Endothelial cell (in vitro differentiated cells): ENCODE measurements around the gene SH3RF1. TPM values are rescaled to one million over a fixed set of nuclear protein-coding genes. Genes with fewer than 3 reads are reported as not detected.

Experiments used
- DNase-seq: peaks from one replicate; pipeline ENCODE4 v3.0.0; 2021; ENCODE audit warnings: low spot score
- H3K27ac Mint-ChIP-seq: one replicate; pipeline ENCODE4 v1.8.0; 2021; ENCODE audit warnings: mixed read lengths, inconsistent platforms; ENCODE audit not compliant: unreplicated experiment
- H3K27me3 Mint-ChIP-seq: one replicate; pipeline ENCODE4 v1.8.0; 2021; ENCODE audit warnings: mild to moderate bottlenecking, moderate library complexity, mixed read lengths, inconsistent platforms; ENCODE audit not compliant: unreplicated experiment
- H3K36me3 Mint-ChIP-seq: one replicate; pipeline ENCODE4 v1.8.0; 2021; ENCODE audit warnings: mild to moderate bottlenecking, low read depth, mixed read lengths, inconsistent platforms; ENCODE audit not compliant: unreplicated experiment
- H3K4me1 Mint-ChIP-seq: one replicate; pipeline ENCODE4 v1.8.0; 2021; ENCODE audit warnings: mild to moderate bottlenecking, mixed read lengths, inconsistent platforms; ENCODE audit not compliant: unreplicated experiment
- H3K4me3 Mint-ChIP-seq: one replicate; pipeline ENCODE4 v1.8.0; 2021; ENCODE audit warnings: mild to moderate bottlenecking, mixed read lengths, inconsistent platforms; ENCODE audit not compliant: unreplicated experiment
- H3K9me3 Mint-ChIP-seq: one replicate; pipeline ENCODE4 v1.8.0; 2021; ENCODE audit warnings: mixed read lengths, inconsistent platforms; ENCODE audit not compliant: unreplicated experiment
- CTCF ChIP-seq: fragments of 200-600 bp; sonication (generic); IDR thresholded peaks from one replicate; pipeline ENCODE4 v1.5.0; 2021; ENCODE audit warnings: antibody characterized with exemption; ENCODE audit not compliant: unreplicated experiment
- total RNA-seq: library from RNA; stranded (reverse); fragmentation: NEBNext Ultra II Directional; extraction: Animal tissue kit (Norgen Biotek cat#: 25700); gene quantifications from one replicate; pipeline ENCODE4 v1.2.1, GENCODE V29; 2021; ENCODE audit not compliant: unreplicated experiment

SH3RF1 gene
- total RNA-seq, 1 donor from 2014 or later, result 23.5 TPM

- TF ChIP-seq CTCF, result no peak
- H3K9me3 Mint-ChIP-seq, result no peaks in the 10 kb centered on the region
These were observed 215.9 kb downstream of the SH3RF1 start for GRCh38 chr4:169054879-169055278.

GRCh38 chr4:169052594-169052945 lies 218.2 kb downstream of the SH3RF1 start:
- H3K4me3 Mint-ChIP-seq, result no peak overlapping the region
- H3K4me1 Mint-ChIP-seq, result peaks cover 18% of the 10 kb centered on the region
- H3K27me3 Mint-ChIP-seq, result peaks cover 4% of the 10 kb centered on the region
- no peak overlapping the region for H3K27ac Mint-ChIP-seq
- H3K9me3 Mint-ChIP-seq, result no peaks in the 10 kb centered on the region
- no peak for DNase-seq
- peaks cover 4% of the 10 kb centered on the region for H3K36me3 Mint-ChIP-seq
- TF ChIP-seq CTCF, result no peak

More at GRCh38 chr4:169054879-169055278, 215.9 kb downstream of the SH3RF1 start:
- Mint-ChIP-seq H3K4me1 (peaks cover 20% of the 10 kb centered on the region), H3K27me3 (peaks cover 4% of the 10 kb centered on the region), H3K36me3 (peaks cover 4% of the 10 kb centered on the region), H3K27ac (no peak overlapping the region), H3K4me3 (no peak overlapping the region)
- no peak for DNase-seq

- no peak for TF ChIP-seq CTCF
These were observed 218.8 kb downstream of the SH3RF1 start for GRCh38 chr4:169051761-169052593.

GRCh38 chr4:169050881-169051760 lies 219.6 kb downstream of the SH3RF1 start:
- H3K27me3 Mint-ChIP-seq, result peaks cover 4% of the 10 kb centered on the region
- H3K9me3 Mint-ChIP-seq, result no peaks in the 10 kb centered on the region
- no peak overlapping the region for H3K27ac Mint-ChIP-seq
- peaks cover 4% of the 10 kb centered on the region for H3K36me3 Mint-ChIP-seq
- no peak for TF ChIP-seq CTCF
- no peak overlapping the region for H3K4me3 Mint-ChIP-seq
- H3K4me1 Mint-ChIP-seq, result peaks cover 18% of the 10 kb centered on the region
- DNase-seq, result no peak

More at GRCh38 chr4:169051761-169052593, 218.8 kb downstream of the SH3RF1 start:
- H3K4me1 Mint-ChIP-seq, result peaks cover 18% of the 10 kb centered on the region
- peaks cover 4% of the 10 kb centered on the region for H3K36me3 Mint-ChIP-seq
- no peak for DNase-seq
- H3K27me3 Mint-ChIP-seq, result peaks cover 4% of the 10 kb centered on the region
- H3K27ac Mint-ChIP-seq, result no peak overlapping the region
- H3K4me3 Mint-ChIP-seq, result no peak overlapping the region
- no peaks in the 10 kb centered on the region for H3K9me3 Mint-ChIP-seq
